H1 (cell line): ENCODE data around the gene TP73. TPM values are rescaled to one million over a fixed set of nuclear protein-coding genes. Genes with fewer than 3 reads are reported as not detected.

Experiments used
- PHF8 ChIP-seq: fragments of 200-600 bp; sonication (generic); conservative IDR thresholded peaks from 2 replicates; pipeline ENCODE4 v1.7.1; 2012; ENCODE audit warnings: low read depth, mild to moderate bottlenecking, inconsistent platforms, low read length, moderate library complexity
- polyA plus RNA-seq, 7 experiments: library from polyadenylated mRNA; depleted of rRNA in 3 of 7; stranded (reverse) in 5 of 7; unstranded in 2 of 7; fragments of >200 nt in 5 of 7; fragments of 200-250 nt in 2 of 7; gene quantifications; 1 replicate in 5 of 7; 2 replicates in 1 of 7; 4 replicates in 1 of 7; pipeline versions ENCODE4 v1.2.1 to v1.2.3, GENCODE V29; 2011 to 2013; ENCODE audit warnings: missing spikeins in 2 of 7, mixed read lengths in 2 of 7
- small RNA-seq: library from polyadenylated mRNA; stranded (forward); fragments of <200 nt; extraction: miRNeasy Mini kit (QIAGEN cat#:217004); gene quantifications from one replicate; pipeline ENCODE3, GENCODE V24; 2013; ENCODE audit not compliant: insufficient read depth
- total RNA-seq: library from RNA; stranded (reverse); fragmentation: NEBNext Ultra II Directional; extraction: Animal tissue kit (Norgen Biotek cat#: 25700); gene quantifications from 2 replicates; pipeline ENCODE4 v1.2.1, GENCODE V29; 2021

TP73 gene
- total and polyA plus RNA-seq, 2 of the 8 experiments (the other 6 are each of a cell fraction or from before 2014, with no cell fraction given): 2.6 to 3.1 TPM

DNA sequence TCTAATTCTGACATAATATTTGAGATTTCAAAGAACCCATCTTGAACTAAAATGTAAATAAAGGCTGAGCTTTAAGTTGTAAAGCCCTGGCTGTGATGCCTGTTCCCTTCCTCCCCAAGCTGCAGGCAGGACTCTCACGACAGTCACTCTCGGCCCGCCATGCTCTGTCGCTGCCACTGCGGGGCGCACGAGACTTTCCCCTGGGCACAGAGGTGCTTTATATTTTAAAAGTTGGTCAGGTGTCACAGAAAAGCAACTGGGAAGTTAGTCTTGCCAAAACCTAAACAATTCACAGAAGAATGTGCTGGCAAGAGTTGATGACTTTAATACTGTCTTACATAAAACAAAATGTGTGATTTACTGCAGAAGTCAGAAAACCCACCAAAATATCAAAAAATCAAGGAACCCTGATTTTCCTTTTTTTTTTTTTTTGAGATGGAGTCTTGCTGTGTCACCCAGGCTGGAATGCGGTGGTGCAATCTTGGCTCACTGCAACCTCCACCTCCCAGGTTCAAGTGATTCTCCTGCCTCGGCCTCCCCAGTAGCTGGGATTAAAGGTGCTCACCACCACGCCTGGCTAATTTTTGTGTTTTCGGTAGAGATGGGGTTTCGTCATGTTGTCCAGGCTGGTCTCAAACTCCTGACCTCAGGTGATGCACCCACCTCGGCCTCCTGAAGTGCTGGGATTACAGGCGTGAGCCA lies 133.3 kb downstream of the TP73 start (continued):
- TF ChIP-seq PHF8: no peak

Small RNA genes within 50 kb of the gene (small RNA-seq; reads per million reads assigned to genes)
- gene RF02197 (not detected), gene RN7SL574P (not detected)

Other genes with a start within 250 kb of the TP73 start
- gene ARHGEF16, start 197.9 kb upstream of the TP73 start, total RNA-seq: 20.0 and 20.7 TPM in 2 replicates
- 18.3 and 25.0 TPM in 2 replicates for gene ARHGEF16, start 197.9 kb upstream of the TP73 start, polyA plus RNA-seq (2011; rRNA removed)
- 13.2 and 14.8 TPM in 2 replicates for gene MEGF6, start 41.0 kb upstream of the TP73 start, total RNA-seq
- gene MEGF6, start 41.0 kb upstream of the TP73 start, polyA plus RNA-seq (2011; rRNA removed): 4.1 and 9.5 TPM in 2 replicates
- gene TPRG1L, start 27.5 kb upstream of the TP73 start, total RNA-seq: 21.7 and 22.2 TPM in 2 replicates
- 19.8 and 22.3 TPM in 2 replicates for gene TPRG1L, start 27.5 kb upstream of the TP73 start, polyA plus RNA-seq (2011; rRNA removed)
- gene WRAP73, start 2.4 kb upstream of the TP73 start, total RNA-seq: 29.7 and 30.3 TPM in 2 replicates
- 50.7 and 66.4 TPM in 2 replicates for gene WRAP73, start 2.4 kb upstream of the TP73 start, polyA plus RNA-seq (2011; rRNA removed)
- gene CCDC27, start 99.9 kb downstream of the TP73 start, total RNA-seq: not detected in 2 replicates
- gene CCDC27, start 99.9 kb downstream of the TP73 start, polyA plus RNA-seq (2011; rRNA removed): 0.15 and 0.17 TPM in 2 replicates
- 6.1 and 7.7 TPM in 2 replicates for gene SMIM1, start 120.2 kb downstream of the TP73 start, total RNA-seq
- 9.7 and 12.1 TPM in 2 replicates for gene SMIM1, start 120.2 kb downstream of the TP73 start, polyA plus RNA-seq (2011; rRNA removed)
- gene LRRC47, start 144.0 kb downstream of the TP73 start, total RNA-seq: 82.4 and 82.5 TPM in 2 replicates
- gene LRRC47, start 144.0 kb downstream of the TP73 start, polyA plus RNA-seq (2011; rRNA removed): 38.3 and 47.1 TPM in 2 replicates
- gene CEP104, start 204.7 kb downstream of the TP73 start, total RNA-seq: 38.0 and 43.9 TPM in 2 replicates
- gene CEP104, start 204.7 kb downstream of the TP73 start, polyA plus RNA-seq (2011; rRNA removed): 8.0 and 15.5 TPM in 2 replicates
- gene DFFB, start 205.0 kb downstream of the TP73 start, total RNA-seq: 9.2 and 11.9 TPM in 2 replicates
- gene DFFB, start 205.0 kb downstream of the TP73 start, polyA plus RNA-seq (2011; rRNA removed): 6.5 and 8.6 TPM in 2 replicates
- 28.4 and 28.5 TPM in 2 replicates for gene C1orf174, start 247.8 kb downstream of the TP73 start, total RNA-seq
- gene C1orf174, start 247.8 kb downstream of the TP73 start, polyA plus RNA-seq (2011; rRNA removed): 31.1 and 32.4 TPM in 2 replicates